VCaP (cell line): ENCODE measurements around the gene USP6NL.

Experiments used
- H3K27ac ChIP-seq: fragments of 450-650 bp; 2 replicates; pipeline ENCODE4 v1.5.1; 2017
- CTCF ChIP-seq: fragments of 450-650 bp; conservative IDR thresholded peaks from 2 replicates; pipeline ENCODE4 v1.5.1; 2017; ENCODE audit warnings: mild to moderate bottlenecking, moderate library complexity

Gene USP6NL

GRCh38 chr10:11570751-11571150 is 40.7 kb downstream of the USP6NL start:
- no peak for TF ChIP-seq CTCF
- no peak overlapping the region for H3K27ac ChIP-seq

- no peak for TF ChIP-seq CTCF
- H3K27ac ChIP-seq, result no peak overlapping the region
Observed at GRCh38 chr10:11569471-11569870, 42.0 kb downstream of the USP6NL start.

DNA sequence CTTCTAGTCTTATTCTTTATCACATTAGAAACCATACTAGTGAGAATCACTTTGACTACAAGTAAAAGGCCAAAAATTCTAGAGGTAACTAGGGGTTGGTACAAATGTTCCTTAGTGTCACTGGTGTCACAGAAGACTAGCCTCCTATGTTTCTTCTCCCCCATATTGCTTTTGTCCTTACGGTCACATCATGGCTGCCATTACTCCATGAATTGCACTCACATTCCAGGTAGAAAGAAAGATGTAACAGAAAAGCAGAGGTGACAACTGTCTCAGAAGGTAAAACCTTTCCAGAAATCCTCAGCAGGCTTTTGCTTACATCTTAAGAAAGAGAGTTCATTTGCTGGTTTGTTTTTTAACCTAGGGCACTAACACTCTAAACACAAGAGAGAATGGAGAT is 42.9 kb downstream of the USP6NL start:
- no peak overlapping the region for H3K27ac ChIP-seq
- no peak for TF ChIP-seq CTCF

- H3K27ac ChIP-seq, result no peak overlapping the region
- no peak for TF ChIP-seq CTCF
Observed at GRCh38 chr10:11564741-11565140, 46.7 kb downstream of the USP6NL start.

GRCh38 chr10:11563936-11564335 is 47.5 kb downstream of the USP6NL start:
- TF ChIP-seq CTCF, result no peak
- H3K27ac ChIP-seq, result no peak overlapping the region

- TF ChIP-seq CTCF, result no peak
- H3K27ac ChIP-seq, result no peak overlapping the region
Observed at GRCh38 chr10:11562888-11563287, 48.6 kb downstream of the USP6NL start.

GRCh38 chr10:11560076-11560709 is 51.3 kb downstream of the USP6NL start:
- no peak overlapping the region for H3K27ac ChIP-seq
- no peak for TF ChIP-seq CTCF
